Ishikawa (cell line): ENCODE measurements around the gene ST7.

ENCODE experiments used
- CREB1 ChIP-seq: IDR thresholded peaks from 2 replicates; pipeline ENCODE4 v1.6.1; 2012; ENCODE audit warnings: low read depth
- EP300 ChIP-seq: IDR thresholded peaks from 2 replicates; pipeline ENCODE4 v1.6.1; 2012; ENCODE audit warnings: borderline replicate concordance
- REST ChIP-seq: IDR thresholded peaks from 2 replicates; pipeline ENCODE4 v1.6.1; 2012; ENCODE audit warnings: low read depth, mild to moderate bottlenecking
- ZBTB7A ChIP-seq: IDR thresholded peaks from 2 replicates; pipeline ENCODE4 v1.6.1; 2012; ENCODE audit warnings: low read depth

GRCh38 chr7:117091721-117092120, 138.4 kb downstream of the ST7 start:
- TF ChIP-seq ZBTB7A (no peak), REST (no peak), CREB1 (no peak), EP300 (no peak)
